ENCODE data around the gene LPXN. TPM values are rescaled to one million over a fixed set of nuclear protein-coding genes. Genes with fewer than 3 reads are reported as not detected.

Gene LPXN
- total and polyA plus RNA-seq, 2 donors (not counting 3 experiments of a cell fraction or from before 2014, with no cell fraction given) = 6.2 TPM

- TF ChIP-seq FOS (IDR thresholded peaks at IDR 0.05; ENCODE audit: borderline replicate concordance, insufficient read depth, low read length) = no peak
- TF ChIP-seq POLR2AphosphoS5 (IDR thresholded peaks at IDR 0.05; ENCODE audit: insufficient read depth, low read depth, low read length) = no peak
- TF ChIP-seq CTCF (IDR thresholded peaks at IDR 0.05; ENCODE audit: extremely low read depth in 1 of 2, insufficient read depth in 1 of 2, low read depth in 1 of 2, low read length in 2 of 2) = no peak
- TF ChIP-seq MAX (IDR thresholded peaks at IDR 0.05; ENCODE audit: insufficient read depth, insufficient read length) = no peak
- no peak for TF ChIP-seq EZH2 (IDR thresholded peaks at IDR 0.05; ENCODE audit: borderline replicate concordance, low read depth, low read length, severe bottlenecking)
- no peak for TF ChIP-seq JUN (IDR thresholded peaks at IDR 0.05; ENCODE audit: borderline replicate concordance, insufficient read depth, insufficient read length, low read depth)
- TF ChIP-seq GATA2 (IDR thresholded peaks at IDR 0.05; ENCODE audit: insufficient read depth, insufficient read length, low read depth, low read length) = no peak
- no peak for TF ChIP-seq MYC (IDR thresholded peaks at IDR 0.05; ENCODE audit: low read depth, low read length)
- TF ChIP-seq POLR2A (IDR thresholded peaks at IDR 0.05; ENCODE audit: low read depth, low read length) = no peak
- Histone ChIP-seq H2AFZ (ENCODE audit: low read depth, low read length) (no peak overlapping the region), H3K9ac (replicated peaks; ENCODE audit: extremely low read depth, insufficient read depth, low read length) (no peak overlapping the region), H4K20me1 (replicated peaks; ENCODE audit: control insufficient read depth, extremely low read depth, insufficient read depth, low read length) (no peaks in the 10 kb centered on the region), H3K27me3 (ENCODE audit: control insufficient read depth in 2 of 2, insufficient read depth in 2 of 2, low read length in 2 of 2) (no peaks in the 10 kb centered on the region), H3K36me3 (ENCODE audit: control insufficient read depth in 2 of 2, extremely low read depth in 1 of 2, insufficient read depth in 2 of 2, low read length in 2 of 2) (no peaks in the 10 kb centered on the region), H3K27ac (ENCODE audit: insufficient read depth, low read depth, low read length) (no peak overlapping the region), H3K79me2 (ENCODE audit: control insufficient read depth, insufficient read depth, low read length) (no peaks in the 10 kb centered on the region), H3K9me1 (replicated peaks; ENCODE audit: control insufficient read depth, extremely low read depth, insufficient read depth, low read length) (no peaks in the 10 kb centered on the region), H3K4me2 (ENCODE audit: insufficient read depth, low read length) (no peak overlapping the region), H3K9me3 (replicated peaks; ENCODE audit: control insufficient read depth, insufficient read depth, low read length) (no peaks in the 10 kb centered on the region), H3K4me3 (replicated peaks in 1 of 3; ENCODE audit: insufficient read depth in 1 of 3, low read depth in 1 of 3, low read length in 3 of 3) (no peak overlapping the region), H3K4me1 (ENCODE audit: control insufficient read depth, extremely low read depth, insufficient read depth, low read length) (no peaks in the 10 kb centered on the region)
- POLR2A ChIA-PET = no interaction called here
- FAIRE-seq (no peak), DNase-seq (ENCODE audit: low read depth, low spot score) (no peak)
- intact Hi-C loops (cut with micrococcal nuclease) (no loop called here), dilution Hi-C loops (cut with MboI; ENCODE audit: extremely low pct_ligation_motif_present, low sequenced_read_pairs) (no loop called here)
- no TSS peak for BruUV-seq (replicated peaks)
- CTCF ChIA-PET = no interaction called here
Measured at GRCh38 chr11:58562375-58562800, 13.3 kb downstream of the LPXN start.

Measured in endothelial cell of umbilical vein (primary cell).